ENCODE results near the gene STK32A.

DNA sequence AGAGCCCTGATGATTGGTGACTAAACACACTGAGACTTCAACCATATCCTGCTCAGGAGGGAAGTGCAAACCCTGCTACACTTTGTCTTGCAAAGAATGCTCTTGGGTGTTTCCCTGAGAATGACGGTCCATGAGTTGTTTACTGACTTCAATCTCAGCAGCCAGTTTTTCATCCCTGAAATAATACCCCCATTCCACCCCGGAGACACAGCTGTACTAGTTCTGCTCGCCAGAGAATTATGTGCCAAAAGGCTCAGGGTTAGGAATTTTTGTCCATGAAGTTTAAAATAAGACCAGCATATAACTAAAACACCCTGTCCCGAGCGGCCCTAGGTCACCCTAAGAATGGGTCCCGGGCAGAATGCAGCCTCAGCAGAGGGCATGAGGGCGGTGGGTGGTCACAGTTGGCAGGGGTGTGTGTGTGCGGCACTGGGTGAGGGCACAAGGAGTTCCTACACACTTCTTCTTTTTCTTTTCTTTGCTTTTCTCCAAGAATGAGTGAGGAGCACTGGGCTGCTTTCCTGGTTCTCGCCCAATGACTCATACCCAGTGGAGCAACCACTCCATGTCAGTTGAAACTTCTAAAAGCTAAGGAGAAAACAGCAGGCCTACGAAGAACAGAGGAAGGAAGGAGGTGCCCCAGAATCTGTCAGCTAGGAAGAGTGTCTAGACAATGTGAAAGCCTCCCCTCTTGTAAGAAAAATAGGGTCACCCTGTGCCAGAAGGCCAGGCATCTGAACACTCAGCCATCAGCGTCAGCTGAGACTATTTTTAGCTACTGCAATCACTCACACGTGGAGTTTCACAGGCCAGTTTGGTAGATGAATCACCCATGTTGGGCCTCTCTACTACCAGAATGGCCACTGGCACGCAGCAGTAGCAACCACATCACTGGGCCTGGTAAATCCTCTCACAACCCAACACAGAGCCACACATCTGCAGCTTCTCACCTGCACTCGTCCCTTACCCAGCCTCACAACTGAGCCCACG is 169.1 kb downstream of the STK32A start:
- TF ChIP-seq ZNF274 (IDR thresholded peaks at IDR 0.05; ENCODE audit: low read depth, low read length) (no peak), YY1 (IDR thresholded peaks at IDR 0.05; ENCODE audit: insufficient read depth, insufficient read length) (no peak)
